Measurements from ENCODE around the gene SNX4.
"Not testable (repeated sequence)": the region's sequence is repeated elsewhere in the genome, so short reads cannot be mapped to it uniquely, and the experiment has no call there.

Gene SNX4

DNA sequence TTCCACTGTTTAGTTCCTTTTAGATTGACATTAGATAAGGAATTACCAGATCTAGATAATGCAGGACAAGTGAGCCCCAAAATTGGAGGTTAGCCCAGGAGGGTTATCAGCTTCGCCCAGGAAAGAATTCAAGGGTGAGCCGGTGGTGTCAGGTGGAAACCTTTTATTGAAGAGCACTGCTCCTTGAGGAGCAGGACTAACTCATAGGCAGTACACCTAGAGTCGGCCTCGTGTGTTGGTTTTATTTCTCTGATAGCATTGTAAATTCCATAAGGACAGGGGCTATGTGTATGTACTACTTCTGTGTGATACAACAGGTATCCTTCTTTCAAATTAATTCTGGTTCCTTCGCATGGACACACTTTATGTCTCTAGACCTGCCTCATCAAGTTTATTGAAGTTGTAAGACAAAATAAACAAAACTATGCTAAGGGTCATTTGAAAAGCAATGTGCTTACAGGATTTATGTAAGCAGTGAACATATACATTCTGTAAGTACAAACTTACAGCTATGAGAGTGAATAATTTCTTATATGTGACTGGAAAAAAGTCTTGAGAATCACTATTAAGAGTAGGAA lies 57.2 kb downstream of the SNX4 start:
- no peak for DNase-seq (ENCODE audit: low read depth in 2 of 2)

DNA sequence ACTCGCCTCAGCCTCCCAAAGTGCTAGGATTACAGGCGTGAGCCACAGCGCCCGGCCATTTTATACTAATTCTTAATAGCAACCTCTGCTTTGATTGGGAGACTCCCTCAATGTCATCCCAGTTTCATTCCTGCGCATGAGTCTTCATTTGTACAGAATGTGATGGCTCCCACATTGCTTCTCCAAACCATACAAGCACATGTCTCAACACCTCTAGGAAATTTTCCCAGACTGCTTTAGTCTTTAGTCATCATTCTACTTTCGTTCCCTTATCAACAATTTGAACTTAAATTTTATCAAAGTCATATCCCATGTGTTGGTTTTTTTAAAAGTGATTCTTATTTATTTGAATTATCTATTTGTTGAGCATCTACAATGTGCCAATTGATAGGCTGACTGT lies 58.1 kb downstream of the SNX4 start:
- DNase-seq (ENCODE audit: low read depth in 2 of 2) = no peak

DNA sequence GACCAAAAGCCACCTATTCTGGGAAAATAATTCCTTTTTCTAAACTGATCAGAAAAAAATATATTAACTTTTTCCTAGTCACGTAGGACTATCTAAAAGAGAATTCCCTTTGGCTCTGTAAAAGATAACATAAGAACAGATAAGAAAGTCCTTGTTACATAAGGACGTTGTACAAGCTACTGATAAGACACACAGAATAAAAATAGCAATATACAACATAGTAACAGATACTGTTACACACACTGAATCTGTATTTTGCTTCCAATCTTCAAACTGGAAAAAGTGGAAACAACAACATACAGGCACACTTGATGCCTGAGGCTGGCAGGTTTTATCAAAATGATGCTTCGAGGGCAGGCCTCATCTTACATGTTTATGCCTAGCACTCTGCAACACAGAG lies 59.8 kb downstream of the SNX4 start:
- DNase-seq (ENCODE audit: low read depth in 2 of 2) = no peak

DNA sequence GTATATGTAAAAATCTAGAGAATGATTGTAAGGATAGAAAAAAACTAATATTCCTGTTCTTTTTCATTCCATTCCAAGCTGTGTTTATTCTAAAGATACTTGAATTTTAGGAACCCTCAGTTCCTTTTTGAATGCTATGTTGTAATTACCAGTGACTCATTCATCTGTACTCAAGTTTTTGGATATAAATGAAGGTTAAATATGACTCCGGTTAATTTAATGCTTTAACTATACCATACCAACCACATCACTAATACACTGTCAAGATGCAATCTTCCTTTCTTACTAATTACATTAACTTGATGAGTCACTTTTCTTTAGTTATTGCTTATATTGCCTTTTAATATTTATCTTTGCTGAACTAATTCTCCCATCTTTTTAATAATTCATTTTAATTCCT lies 76.1 kb downstream of the SNX4 start:
- DNase-seq (ENCODE audit: low read depth in 2 of 2) = no peak

DNA sequence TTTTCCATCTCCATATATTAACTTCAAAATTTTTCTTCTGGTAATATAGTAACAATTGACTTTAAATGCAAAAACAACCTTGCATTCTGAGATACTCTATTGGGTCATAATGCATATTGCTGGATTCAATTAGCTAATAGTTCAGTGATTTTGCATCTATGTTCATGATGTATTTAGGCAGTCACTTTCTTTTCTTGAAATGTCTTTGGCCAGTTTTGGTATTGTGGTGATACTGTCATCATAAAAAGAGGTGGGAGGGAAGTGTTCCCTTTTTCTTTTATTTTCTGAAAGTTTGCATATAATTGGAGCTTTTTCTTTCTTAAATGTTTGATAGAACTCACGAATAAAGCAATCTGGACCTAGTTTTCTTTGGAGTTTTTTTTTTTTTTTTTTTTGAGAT lies 77.5 kb downstream of the SNX4 start:
- DNase-seq (ENCODE audit: low read depth in 2 of 2) = no peak

DNA sequence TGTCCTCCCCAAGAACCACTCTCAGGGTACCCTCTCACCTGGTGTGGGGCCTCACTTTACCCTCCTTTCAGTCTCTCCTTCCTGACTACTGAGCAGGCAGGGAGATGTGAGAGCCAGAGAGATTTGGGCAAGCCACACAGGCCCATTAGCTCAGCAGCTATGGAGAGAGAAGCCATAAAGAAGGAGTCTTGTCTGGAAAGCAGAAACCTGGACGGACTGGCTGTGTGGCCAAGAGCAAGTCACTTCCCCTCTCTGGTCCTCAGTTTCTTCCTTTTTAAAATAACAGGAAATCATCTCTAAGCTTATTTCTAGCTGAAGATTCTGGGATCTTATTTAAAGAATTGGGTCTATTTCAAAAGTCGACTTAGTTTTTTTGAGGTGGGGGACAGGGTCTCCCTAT lies 79.0 kb downstream of the SNX4 start:
- DNase-seq (ENCODE audit: low read depth in 2 of 2) = no peak

DNA sequence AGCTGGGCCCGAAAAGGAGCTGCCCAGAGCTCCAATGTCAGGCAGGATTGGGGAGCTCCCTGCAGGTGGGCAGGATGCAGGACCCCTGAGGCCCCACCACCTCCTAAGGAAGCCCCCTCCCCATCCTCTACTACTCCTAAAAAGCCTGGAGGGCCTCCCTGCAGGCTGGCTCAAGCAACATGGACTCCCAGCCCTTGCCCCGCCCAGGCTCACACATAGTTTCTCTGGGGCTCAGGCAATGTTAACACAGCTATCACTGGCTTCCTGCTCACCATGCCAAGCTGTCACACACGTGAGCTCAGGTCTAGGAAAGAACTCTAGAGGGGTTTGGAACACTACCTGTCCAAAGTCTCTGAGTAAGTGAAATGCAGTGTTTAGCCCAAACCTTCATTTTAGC lies 79.4 kb downstream of the SNX4 start:
- DNase-seq (ENCODE audit: low read depth in 2 of 2) = no peak

DNA sequence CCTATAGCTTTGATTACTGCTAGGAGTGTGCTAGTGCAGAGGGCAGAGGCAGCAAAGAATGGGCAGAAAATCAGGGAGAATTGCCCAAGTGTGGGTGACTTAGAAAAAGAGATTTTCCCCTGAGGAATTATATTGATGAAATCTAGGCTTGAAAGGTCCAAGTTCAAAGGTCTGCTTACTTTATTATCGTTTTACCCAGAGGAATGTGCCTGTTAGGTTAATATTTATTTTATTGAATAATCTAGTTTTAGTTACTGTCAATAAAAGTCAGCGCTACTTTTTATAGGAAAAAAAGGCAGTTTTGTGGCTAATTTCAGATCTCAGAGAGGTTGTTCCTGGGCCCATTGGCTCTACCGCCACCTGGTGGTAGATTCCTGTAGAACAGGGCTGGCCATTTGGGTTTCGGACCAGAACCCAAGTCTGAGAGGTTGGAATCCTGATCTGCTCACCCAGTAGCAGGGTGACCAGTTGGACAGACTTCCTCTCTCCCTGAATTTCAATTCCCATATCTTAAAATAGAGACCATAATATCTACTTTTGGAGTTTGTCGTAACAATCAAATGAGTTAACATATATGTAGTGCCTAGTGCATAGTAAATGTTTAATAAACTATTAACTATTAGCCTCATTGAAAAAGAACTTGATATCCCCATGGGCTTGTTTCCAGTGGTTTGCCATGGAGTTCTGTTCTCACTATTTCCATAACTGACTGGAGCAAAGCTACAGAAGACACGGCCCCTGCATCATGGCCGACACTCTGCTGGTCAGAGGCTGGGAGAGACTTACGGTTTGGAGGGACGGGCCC lies 82.2 kb downstream of the SNX4 start:
- DNase-seq (ENCODE audit: low read depth in 2 of 2) = peak; percentile 24 to 43

GRCh38 chr3:125436921-125437320 lies 83.1 kb downstream of the SNX4 start:
- no peak for DNase-seq (ENCODE audit: low read depth in 2 of 2)

DNA sequence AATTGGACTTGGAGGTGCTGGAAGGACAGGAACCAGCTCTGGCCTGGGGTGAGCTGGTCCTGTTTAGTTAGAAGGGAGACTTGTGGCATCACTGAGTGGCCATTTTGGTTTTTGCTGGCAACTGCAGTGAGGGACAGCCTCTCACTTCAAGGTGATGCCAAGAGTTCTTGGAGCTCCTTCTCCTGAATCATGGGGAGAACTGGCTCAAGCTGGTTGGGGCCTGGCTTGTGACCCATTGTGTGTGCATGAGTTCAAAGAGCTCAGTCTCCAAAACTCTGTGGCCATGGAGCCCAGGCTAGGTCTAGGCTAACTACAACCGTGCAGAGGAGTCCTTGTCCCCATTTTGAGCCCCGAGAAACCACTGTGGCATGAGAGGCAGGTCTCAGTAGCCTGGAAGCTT lies 84.8 kb downstream of the SNX4 start:
- DNase-seq (ENCODE audit: low read depth in 2 of 2) = no peak

- DNase-seq (ENCODE audit: low read depth in 2 of 2) = no peak
These were observed 85.4 kb downstream of the SNX4 start for GRCh38 chr3:125434582-125435011.

DNA sequence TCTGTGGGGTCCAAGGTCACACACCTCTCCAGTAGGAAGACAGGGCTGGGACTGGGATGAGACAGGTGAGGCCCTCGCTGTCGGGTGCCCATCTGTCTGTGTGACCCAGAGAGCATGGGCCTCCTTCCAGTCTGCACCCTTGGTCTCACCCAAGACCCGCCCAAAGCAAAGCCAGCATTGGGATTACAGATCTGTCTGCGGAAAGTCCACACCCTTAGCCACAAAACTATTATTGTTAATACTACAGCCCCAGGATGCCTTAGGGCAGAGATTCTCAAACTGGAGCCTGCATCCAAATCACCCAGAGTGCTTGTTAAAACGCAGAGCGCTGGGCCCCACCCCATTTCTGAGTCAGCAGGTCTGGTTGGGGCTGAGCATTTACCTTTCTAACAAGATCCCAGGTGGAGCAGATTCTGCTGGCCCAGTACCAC lies 86.4 kb downstream of the SNX4 start:
- no peak for DNase-seq (ENCODE audit: low read depth in 2 of 2)

DNA sequence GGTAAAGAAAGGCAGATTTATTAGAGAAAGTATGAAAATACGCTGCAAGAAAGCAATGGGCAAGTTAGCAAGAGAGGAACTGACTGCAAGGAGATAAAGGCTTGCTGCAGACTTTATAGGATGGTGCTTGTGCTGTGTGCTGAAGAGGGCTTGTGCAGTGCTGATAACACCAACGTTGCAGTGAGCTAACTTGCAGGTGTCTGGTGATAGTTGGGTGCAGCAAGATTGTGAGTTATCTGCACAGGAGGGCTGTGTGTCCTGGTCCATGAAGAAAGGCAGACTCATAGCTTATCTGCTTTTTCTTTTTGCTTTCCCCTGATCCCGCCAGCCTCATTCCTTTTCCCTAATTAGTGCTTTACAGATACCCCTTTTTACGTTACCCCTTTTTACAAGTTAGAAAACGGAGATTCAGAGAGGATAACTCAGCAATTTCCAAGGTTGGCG lies 86.9 kb downstream of the SNX4 start:
- DNase-seq (ENCODE audit: low read depth in 2 of 2) = no peak

DNA sequence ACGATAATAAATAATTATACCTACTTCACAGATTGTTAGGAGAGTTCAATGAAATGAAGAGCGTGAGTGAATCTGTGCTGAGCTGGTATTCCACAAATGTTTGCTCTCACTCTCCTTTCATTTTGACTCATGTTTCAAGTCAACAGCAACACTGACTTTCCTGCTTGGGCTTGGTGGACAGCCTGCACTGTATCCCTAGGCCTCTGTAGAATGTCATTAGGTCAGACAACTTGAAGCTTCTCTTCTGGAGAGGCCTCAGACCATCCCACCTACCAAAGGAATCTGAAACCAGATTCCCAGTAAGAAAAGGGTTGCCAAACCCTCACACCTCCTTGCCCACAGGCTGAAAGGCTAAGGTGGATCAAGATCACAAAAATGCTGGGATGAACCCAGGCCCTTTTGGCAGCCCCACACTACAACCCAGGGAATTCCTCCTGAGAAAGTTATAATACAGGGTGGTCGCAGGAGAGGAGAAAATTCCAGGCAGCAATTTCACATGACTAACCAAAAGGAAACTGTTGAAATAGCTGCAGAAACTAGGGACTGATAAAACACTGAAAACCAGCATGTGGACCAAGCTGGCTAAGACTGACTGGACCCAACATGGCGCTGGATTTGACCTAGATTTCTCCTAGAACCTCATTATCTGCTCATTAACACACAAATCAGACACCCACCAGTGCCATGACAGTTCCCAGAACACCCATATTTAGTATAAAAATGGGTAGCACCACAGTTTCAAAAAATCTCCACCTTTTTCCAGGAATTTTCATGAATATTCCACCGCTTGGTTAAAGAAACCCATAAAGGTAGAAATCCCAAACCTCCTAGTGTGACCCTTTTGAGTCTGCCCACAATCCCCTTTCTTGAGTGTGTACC lies 87.9 kb downstream of the SNX4 start:
- DNase-seq (ENCODE audit: low read depth in 2 of 2) = no peak

GRCh38 chr3:125431391-125431790 lies 88.6 kb downstream of the SNX4 start:
- DNase-seq (ENCODE audit: low read depth in 2 of 2) = no peak

- DNase-seq (ENCODE audit: low read depth in 2 of 2) = no peak
These were observed 91.7 kb downstream of the SNX4 start for GRCh38 chr3:125428216-125428830.

- DNase-seq (ENCODE audit: low read depth in 2 of 2) = no peak
These were observed 101.7 kb downstream of the SNX4 start for GRCh38 chr3:125418306-125418705.

- no peak for DNase-seq (ENCODE audit: low read depth in 2 of 2)
These were observed 103.8 kb downstream of the SNX4 start for GRCh38 chr3:125416235-125416634.

- DNase-seq (ENCODE audit: low read depth in 2 of 2) = no peak
These were observed 105.3 kb downstream of the SNX4 start for GRCh38 chr3:125414669-125415068.

DNA sequence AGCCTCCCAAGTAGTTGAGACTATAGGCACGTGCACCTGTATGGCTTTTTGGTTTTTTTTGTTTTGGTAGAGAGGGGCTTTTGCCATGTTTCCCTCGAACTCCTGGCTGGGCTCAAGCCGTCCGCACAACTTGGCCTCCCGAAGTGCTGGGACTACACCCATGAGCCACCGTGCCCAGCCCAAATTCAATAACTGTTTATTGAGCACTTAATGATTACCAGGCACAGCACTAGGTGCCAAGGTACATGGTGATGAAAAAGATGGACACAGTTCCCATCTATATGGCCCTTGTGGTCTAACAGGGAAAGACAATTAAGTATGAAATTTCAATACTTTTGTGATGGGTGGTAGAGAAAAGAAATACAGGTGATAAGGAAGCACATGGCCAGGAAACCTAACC lies 109.1 kb downstream of the SNX4 start:
- DNase-seq (ENCODE audit: low read depth in 2 of 2) = no peak

DNA sequence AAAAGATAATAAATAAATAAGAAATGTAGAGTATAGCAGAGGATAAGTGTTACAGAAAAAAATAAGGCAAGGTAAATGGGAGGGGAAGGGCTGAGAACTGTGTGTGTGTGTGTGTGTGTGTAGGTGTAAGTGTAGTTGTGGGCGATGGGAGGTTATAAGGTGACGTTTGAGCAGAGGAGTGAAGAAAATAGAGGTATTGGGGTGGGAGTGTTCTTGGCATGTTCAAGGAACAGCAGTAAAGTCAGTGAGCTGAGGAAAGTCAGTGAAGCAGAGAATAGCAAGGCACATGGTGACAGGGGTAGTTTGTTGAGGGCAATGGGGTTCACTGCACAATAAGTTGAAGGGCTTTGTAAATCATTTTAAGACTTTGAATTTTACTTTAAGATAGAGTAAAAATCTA lies 113.9 kb downstream of the SNX4 start:
- DNase-seq (ENCODE audit: low read depth in 2 of 2) = no peak

DNA sequence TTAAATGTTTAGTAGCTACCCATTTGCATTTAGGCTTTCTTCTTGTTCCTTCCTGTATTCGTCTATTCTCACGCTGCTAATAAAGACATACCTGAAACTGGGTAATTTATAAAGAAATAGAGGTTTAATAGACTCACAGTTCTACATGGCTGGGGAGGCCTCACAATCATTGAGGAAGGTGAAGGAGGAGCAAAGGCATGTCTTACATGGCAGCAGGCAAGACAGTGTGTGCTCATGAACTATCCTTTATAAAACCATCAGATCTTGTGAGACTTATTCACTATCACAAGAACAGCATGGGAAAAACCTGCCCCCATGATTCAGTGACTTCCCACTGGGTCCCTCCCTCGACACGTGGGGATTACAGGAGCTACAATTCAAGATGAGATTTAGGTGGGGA lies 114.5 kb downstream of the SNX4 start:
- not testable (repeated sequence) for DNase-seq (ENCODE audit: low read depth in 2 of 2)

Data from stimulated activated CD8-positive, alpha-beta memory T cell treated with anti-CD3 and anti-CD28 coated beads, Interleukin-7, amount 100 ng/mL, for 1 hour (primary cell).